ENCODE results near the gene OR2T11. TPM values are rescaled to one million over a fixed set of nuclear protein-coding genes. Genes with fewer than 3 reads are reported as not detected.

OR2T11 gene
- total RNA-seq, 2 experiments from 2014 or later = not detected

Other genes with a start within 250 kb of the OR2T11 start
- gene OR2T1, start 232.0 kb downstream of the OR2T11 start, total RNA-seq = not detected
- gene OR2T2, start 189.5 kb downstream of the OR2T11 start, total RNA-seq = not detected
- gene OR2T3, start 161.7 kb downstream of the OR2T11 start, total RNA-seq = not detected
- gene OR2T5, start 146.5 kb downstream of the OR2T11 start, total RNA-seq = not detected
- gene OR2G6, start 127.0 kb downstream of the OR2T11 start, total RNA-seq = not detected
- gene OR2T29, start 72.3 kb downstream of the OR2T11 start, total RNA-seq = not detected
- gene OR2T34, start 60.3 kb downstream of the OR2T11 start, total RNA-seq = not detected
- gene OR2T10, start 37.4 kb downstream of the OR2T11 start, total RNA-seq = not detected
- gene OR2T35, start 10.2 kb upstream of the OR2T11 start, total RNA-seq = not detected
- gene OR2T27, start 20.4 kb upstream of the OR2T11 start, total RNA-seq = not detected
- not detected for gene OR14I1, start 67.7 kb upstream of the OR2T11 start, total RNA-seq
- not detected for gene LYPD8, start 120.7 kb upstream of the OR2T11 start, total RNA-seq
- gene SH3BP5L, start 190.8 kb upstream of the OR2T11 start, total RNA-seq = 10 to 100 TPM; 19.0 to 20.4 TPM
- 10 to 100 TPM; 33.8 to 33.9 TPM for gene ZNF672, start 203.1 kb upstream of the OR2T11 start, total RNA-seq
- 10 to 100 TPM; 18.7 to 19.2 TPM for gene ZNF692, start 224.0 kb upstream of the OR2T11 start, total RNA-seq